GM20000 (cell line): ENCODE measurements around the gene PLCXD3.

ENCODE experiments used
- DNase-seq: peaks from one replicate; pipeline ENCODE4 v3.0.0; 2012; ENCODE audit warnings: low spot score
- CTCF ChIP-seq: IDR thresholded peaks from 2 replicates; pipeline ENCODE4 v1.5.1; 2012; ENCODE audit warnings: mild to moderate bottlenecking, control low read depth; ENCODE audit errors: extremely low read depth, missing control alignments

The PLCXD3 gene

GRCh38 chr5:41532485-41532884, 22.1 kb upstream of the PLCXD3 start:
- DNase-seq: no peak
- TF ChIP-seq CTCF: no peak

GRCh38 chr5:41527201-41527779, 16.9 kb upstream of the PLCXD3 start:
- TF ChIP-seq CTCF: no peak
- DNase-seq: no peak

GRCh38 chr5:41526699-41527098, 16.3 kb upstream of the PLCXD3 start:
- TF ChIP-seq CTCF: no peak
- DNase-seq: no peak

- no peak for DNase-seq
- peak; percentile 32 for TF ChIP-seq CTCF
These were observed 13.8 kb upstream of the PLCXD3 start for GRCh38 chr5:41524174-41524573.

- DNase-seq: no peak
- TF ChIP-seq CTCF: no peak
These were observed 11.9 kb upstream of the PLCXD3 start for GRCh38 chr5:41522193-41522786.

GRCh38 chr5:41519801-41520200, 9.4 kb upstream of the PLCXD3 start:
- DNase-seq: no peak
- no peak for TF ChIP-seq CTCF

GRCh38 chr5:41517909-41518308, 7.5 kb upstream of the PLCXD3 start:
- DNase-seq: no peak
- no peak for TF ChIP-seq CTCF
